Mammary epithelial cell (primary cell): ENCODE measurements around the gene DIPK1B.

ENCODE experiments used
- EZH2 ChIP-seq: IDR thresholded peaks from 2 replicates; pipeline ENCODE4 v1.6.1; 2012; ENCODE audit warnings: low read length, inconsistent platforms, borderline replicate concordance
- TF ChIP-seq, protein P1 (sequence below), 2 donors: IDR thresholded peaks in 1 of 2; conservative IDR thresholded peaks in 1 of 2; 2 replicates each; pipeline ENCODE4 v1.5.1; 2011 to 2012; ENCODE audit warnings: inconsistent platforms in 2 of 2, low read length in 2 of 2, mild to moderate bottlenecking in 2 of 2, control low read depth in 1 of 2, low read depth in 1 of 2; ENCODE audit not compliant: insufficient read depth in 1 of 2; ENCODE audit errors: extremely low read depth in 1 of 2

DNA sequence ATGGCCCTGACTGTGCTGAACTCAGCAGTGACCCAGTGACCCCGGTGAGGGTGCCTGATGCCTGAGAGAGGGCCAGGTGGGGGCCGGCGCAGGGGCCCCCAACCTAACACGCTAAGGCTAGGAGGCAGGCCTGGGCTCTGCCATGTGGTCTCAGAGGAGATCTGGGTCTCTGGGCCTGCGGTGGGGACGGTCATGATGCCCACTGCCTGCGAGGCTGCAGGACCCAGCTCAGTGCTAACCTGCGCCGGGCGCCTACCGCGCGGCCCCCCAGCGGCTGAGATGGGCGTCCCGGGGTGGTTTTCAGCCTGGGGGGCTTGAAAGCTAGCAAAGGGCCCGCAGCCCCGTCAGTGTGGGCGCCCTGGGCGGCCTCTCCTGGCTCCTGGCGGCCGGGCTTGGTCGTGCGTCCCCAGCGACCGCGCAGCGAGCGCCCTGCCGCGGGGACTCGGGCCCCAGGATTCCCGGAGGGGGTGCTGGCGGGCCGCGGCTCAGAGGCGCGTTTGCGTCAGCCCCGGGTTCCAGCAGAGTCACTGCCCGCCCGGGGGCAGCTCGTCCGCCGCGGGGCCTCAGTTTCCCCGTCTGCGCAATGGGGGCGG is 47.2 kb upstream of the DIPK1B start:
- TF ChIP-seq EZH2: no peak
- TF ChIP-seq, protein P1, sequence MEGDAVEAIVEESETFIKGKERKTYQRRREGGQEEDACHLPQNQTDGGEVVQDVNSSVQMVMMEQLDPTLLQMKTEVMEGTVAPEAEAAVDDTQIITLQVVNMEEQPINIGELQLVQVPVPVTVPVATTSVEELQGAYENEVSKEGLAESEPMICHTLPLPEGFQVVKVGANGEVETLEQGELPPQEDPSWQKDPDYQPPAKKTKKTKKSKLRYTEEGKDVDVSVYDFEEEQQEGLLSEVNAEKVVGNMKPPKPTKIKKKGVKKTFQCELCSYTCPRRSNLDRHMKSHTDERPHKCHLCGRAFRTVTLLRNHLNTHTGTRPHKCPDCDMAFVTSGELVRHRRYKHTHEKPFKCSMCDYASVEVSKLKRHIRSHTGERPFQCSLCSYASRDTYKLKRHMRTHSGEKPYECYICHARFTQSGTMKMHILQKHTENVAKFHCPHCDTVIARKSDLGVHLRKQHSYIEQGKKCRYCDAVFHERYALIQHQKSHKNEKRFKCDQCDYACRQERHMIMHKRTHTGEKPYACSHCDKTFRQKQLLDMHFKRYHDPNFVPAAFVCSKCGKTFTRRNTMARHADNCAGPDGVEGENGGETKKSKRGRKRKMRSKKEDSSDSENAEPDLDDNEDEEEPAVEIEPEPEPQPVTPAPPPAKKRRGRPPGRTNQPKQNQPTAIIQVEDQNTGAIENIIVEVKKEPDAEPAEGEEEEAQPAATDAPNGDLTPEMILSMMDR (conservative IDR thresholded peaks at IDR 0.05 in 1 of 2, IDR thresholded peaks at IDR 0.05 in 1 of 2; ENCODE audit: extremely low read depth in 1 of 2, insufficient read depth in 1 of 2, low read depth in 1 of 2, low read length in 2 of 2): no peak
